Activated CD8-positive, alpha-beta memory T cell treated with anti-CD3 and anti-CD28 coated beads, Interleukin-2, amount 50 U/mL, for 48 hours (primary cell): ENCODE measurements around the gene SAXO1.

Experiments used
- DNase-seq: peaks from one replicate; pipeline ENCODE4 v3.0.0-alpha.2; 2020

The SAXO1 gene

DNA sequence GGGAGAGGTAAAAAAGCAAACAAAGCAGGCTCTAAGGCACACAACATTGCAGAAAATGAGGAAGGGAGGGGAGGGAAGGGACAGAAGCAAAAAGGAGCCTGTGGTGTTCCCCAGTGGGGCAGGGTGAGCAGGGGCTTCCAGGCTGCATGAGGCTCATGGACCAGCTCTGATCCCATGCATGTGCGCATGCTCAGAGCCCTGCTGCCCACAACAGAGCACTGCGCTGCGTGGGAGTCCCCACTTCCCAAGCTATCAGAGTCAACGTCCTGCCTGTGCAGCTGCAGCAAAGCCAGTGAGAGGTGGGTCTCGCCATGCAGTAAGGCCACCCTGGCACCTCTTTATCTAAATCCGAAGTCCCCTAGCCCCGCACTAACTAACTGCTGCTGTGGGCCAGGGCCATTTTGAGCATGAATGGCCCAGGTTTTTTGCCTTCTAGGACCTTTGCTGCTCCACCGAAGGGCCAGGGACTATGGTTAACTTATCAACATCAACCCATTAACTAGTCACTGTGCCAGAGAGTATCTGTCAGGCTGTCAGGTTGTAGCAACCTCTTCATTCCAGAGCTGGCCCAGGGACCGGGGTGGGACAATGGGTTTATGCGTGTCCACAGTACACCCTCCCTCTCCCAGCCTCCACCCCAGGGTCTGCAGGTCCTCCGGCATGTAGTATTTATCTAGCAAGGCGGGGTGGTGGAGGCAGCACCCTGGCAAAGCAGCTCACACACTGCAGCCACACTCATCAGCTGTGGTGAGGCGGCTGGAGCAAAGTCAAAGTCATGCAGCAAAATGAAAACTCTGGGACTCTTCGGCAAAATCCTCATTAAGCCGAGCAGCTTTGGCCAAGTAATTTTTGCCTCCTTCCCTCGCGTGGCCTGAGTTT is 123.6 kb downstream of the SAXO1 start:
- DNase-seq: no peak

DNA sequence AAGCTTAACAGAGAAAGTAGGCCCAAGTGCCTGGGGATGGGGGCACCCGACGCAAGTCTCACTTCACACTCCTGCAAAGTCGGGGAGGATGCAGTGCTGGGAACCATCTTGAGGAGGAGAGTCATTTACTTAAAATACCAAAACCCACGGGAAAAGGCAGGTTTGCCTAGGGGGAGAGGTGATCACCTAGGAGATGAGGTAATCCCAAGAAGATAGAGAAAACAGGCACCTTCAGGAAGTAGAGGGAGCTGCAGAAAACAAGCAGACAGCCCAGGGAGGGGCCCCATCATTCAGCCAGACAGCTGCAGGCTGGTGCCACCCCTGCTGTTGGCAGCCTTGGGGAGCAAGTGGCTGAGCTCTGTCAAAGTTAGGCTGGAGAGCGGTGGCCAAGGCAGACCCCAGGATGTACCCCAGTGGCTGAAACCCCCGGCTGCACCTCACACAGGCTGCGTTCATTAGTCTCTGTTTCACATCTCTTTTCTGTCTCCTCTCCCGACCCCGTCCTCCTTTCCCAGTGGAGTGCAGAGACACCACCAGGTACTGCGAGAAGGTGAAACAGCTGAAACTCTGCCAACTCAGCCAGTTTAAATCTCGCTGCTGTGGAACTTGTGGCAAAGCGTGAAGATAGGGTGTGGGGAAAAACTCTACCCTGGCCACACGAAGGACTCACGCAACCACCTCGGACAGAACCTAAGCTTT is 124.9 kb downstream of the SAXO1 start:
- no peak for DNase-seq

GRCh38 chr9:18906656-18907395 is 126.2 kb downstream of the SAXO1 start:
- DNase-seq: no peak

DNA sequence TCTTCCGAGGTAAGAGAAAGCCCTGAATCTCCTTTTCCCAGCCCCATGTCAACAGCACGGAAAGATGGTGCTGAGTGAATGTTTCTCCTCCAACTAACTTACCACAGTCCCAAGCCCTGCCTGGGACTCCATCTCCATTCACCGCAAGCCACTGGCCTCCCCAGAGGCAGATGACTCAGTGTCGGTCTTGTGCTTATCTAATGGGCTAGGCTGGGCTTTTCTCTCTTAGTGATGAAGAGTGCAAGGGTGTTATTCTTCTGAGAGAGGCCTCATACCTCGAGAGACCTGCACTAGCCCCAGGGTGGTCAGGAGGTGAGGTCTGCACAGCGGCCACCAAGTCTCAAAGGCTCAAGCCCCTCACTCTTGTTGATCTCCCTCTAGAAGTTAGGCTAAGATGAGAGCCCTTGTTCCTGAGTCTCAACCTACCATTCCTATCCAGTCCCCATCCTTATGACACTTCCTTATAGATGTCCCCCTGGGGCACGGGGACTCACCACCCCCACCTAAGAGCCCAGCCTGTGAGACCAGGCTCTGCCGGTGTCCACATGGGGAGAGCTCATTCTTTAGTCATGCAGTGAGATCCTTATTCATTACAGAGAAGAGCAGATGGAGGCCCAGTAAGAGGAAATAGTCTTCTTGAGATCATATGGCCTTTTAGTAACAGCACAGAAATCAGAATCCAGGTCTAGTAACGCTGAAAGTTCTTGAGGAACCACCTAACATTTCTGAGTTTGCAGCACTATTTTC is 127.0 kb downstream of the SAXO1 start:
- DNase-seq: no peak

GRCh38 chr9:18905028-18905882 is 127.8 kb downstream of the SAXO1 start:
- no peak for DNase-seq

DNA sequence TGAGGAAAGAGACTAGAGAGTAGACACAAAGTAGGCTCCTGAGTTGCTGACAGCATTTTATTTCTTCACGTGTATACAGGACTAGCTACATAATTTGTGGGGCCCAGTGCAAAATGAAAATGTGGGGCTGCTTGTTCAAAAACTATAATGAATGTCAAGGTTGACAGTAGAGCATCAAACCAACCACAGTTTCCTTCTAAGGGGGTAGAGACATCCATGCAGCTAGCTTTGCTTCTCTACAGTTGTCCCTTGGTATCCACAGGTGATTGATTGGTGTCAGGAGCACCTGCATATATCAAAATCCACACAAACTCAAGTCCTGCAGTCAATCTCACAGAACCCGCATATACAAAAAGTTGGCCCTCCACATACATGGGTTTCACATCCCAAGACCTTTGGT is 129.6 kb downstream of the SAXO1 start:
- DNase-seq: no peak

- no peak for DNase-seq
Measured at GRCh38 chr9:18896531-18897179, 136.4 kb downstream of the SAXO1 start.

DNA sequence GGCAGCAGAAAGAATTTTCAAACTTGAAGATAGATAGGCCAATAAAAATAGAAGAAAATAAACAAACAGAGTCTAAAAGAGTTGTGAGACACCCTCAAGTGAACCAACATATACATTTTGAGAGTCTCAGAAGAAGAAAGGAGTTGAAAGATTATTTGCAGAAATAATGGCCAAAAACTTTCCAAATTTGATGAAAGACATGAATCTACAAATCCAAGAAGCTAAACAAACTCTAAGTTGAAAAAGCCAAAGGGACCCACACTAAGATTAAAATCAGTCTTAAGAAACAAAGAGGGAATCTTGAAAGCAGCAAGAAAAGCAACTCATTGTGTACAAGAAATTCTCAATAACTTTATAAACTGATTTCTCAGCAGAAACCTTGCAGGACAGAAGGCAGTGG is 137.0 kb downstream of the SAXO1 start:
- DNase-seq: no peak

DNA sequence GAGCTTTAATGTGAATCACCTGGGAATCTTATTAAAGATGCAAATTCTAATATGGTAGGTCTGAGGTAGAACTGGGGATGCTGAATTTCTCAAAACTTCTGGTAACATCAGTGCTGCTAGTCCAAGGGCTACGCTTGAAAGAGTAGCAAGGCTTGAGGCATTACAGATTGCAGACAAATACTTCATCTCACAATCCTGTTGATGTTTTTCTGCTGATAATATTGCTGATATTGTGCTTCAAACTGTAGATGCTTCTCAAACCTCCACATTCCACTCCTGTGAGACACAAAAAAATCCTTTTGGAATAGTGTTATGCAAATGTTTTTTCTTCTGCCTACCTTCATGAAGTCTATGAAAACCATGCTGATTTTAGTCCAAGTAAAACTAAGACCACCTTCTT is 139.5 kb downstream of the SAXO1 start:
- DNase-seq: no peak

DNA sequence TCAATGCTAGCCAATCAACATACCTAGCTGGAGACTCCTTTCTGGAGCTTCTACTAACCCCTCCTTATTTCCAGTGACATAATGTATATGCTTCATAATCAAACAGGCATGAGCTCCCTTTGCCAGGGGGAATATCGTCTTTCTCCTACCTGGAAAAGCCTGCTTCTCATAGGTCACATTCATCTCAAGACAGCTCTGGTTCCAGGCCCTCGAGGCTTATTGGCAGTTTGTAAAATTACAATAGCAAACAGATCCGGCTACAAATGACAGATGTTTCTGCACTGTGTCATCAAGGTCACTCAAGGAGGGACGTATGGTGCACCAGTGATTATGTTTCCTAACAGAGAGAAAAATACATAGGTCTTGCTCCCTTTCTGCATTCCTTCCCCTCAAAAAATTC is 140.0 kb downstream of the SAXO1 start:
- DNase-seq: no peak

GRCh38 chr9:18891946-18892670 is 140.9 kb downstream of the SAXO1 start:
- no peak for DNase-seq

- DNase-seq: no peak
Measured at GRCh38 chr9:18890372-18890771, 142.6 kb downstream of the SAXO1 start.

DNA sequence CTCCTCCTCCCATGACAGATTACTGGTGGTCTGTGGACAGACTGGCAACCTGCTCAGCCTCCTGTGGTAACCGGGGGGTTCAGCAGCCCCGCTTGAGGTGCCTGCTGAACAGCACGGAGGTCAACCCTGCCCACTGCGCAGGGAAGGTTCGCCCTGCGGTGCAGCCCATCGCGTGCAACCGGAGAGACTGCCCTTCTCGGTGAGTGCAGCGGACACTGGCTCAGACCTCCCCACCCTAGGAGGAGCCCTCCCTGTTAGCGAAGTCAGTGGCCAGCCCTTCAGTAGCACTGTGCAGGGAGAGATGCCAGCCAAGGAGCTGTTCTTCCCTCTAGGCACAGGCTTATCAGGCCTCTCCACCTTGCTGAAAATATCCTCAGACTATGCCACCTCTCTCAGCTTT is 143.5 kb downstream of the SAXO1 start:
- DNase-seq: no peak

DNA sequence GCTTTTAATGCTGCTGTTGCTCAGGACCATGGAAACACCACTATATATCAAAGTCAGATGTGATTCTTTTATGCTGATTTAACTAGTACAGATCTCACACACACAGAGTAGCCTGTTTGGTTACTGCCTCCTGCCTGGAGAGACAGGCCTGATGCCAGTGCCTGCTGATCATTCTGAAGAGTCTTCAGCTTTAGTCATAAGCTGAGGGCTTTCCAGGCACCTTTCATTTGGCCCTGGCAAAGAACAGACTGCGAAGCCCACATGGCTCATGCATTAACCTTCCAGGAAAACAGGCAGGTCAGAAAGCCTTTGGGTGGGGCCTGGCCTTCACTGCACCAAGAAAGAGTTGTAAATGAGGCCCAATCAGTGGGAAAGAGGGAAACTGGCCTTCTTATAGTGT is 144.7 kb downstream of the SAXO1 start:
- DNase-seq: no peak

DNA sequence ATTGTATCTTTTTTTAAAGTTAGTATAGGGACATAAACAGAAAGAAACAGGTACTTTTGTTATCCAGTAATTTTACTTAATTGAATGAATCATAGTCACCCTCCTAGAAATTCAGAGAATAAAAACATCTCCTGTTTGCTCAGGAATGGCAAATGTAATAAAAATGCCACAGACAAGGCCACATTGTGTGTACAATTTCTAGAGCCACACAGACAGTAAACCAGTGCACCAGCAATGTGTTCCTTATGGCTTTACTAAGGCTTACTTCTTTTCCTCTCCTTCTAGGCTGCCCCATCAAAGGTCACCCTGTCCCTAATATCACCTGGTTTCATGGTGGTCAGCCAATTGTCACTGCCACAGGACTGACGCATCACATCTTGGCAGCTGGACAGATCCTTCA is 145.5 kb downstream of the SAXO1 start:
- DNase-seq: no peak

DNA sequence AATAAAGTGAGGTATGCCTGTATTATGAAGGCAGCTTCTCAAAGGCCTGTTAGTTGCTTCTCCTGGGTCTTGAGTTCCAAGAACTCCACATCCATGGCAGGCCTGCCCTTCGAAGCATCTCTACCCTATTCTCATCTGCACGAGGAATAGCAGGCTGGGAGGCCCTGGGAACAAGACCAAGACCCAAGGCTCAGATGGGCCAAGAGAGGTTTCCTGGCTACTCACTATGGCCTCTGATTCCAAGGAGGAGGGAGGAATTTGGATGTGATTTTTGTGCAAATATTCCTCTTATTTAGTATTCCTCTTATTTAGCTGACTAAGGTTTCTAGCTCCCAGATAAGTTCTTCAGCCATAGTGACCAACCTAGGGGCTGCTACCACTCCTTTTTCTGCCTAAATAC is 151.3 kb downstream of the SAXO1 start:
- no peak for DNase-seq

DNA sequence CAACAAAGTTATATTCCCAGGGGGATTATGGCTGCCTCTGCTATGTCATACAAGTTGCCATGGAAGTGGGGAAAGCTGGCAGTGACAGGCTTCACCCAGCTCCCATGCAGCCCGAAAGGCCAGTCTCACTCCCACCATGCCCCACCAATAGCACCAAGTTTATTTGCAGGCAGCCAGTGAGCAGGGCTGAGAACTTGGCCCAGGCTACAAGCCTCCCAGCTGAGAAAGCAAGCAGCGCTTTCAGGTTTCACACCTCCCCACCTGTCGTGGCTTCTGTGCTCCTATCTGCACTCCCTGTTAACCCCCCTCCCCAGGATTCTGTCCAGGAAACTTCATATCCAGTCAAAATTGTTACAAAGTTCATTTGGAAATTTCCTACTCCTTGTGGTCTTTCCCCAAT is 155.0 kb downstream of the SAXO1 start:
- no peak for DNase-seq
